Activated B cell treated with CpG ODN at 0.5 μM for 24 hours (primary cell): ENCODE results near the gene PDILT. TPM values are rescaled to one million over a fixed set of nuclear protein-coding genes. Genes with fewer than 3 reads are reported as not detected.

Experiments
- ATAC-seq: fragments of 200-7000 bp; cut with Tn5 transposase; one replicate; pipeline ENCODE4 v1.10.0; 2021; ENCODE audit warnings: low read depth, mild to moderate bottlenecking, moderate library complexity
- CTCF ChIA-PET: fragments of 350-600 bp; sonication (Branson Sonifier 250); formaldehyde crosslinking; loops from one replicate; lab custom pipeline; 2021; ENCODE audit warnings: antibody characterized with exemption; lab: Charles Lee
- POLR2A ChIA-PET: fragments of 350-600 bp; sonication (Branson Sonifier 250); formaldehyde crosslinking; loops from one replicate; lab custom pipeline; 2021; ENCODE audit warnings: antibody characterized with exemption; lab: Charles Lee
- DNase-seq: peaks from one replicate; pipeline ENCODE4 v3.0.0; 2022
- H3K27ac Mint-ChIP-seq: one replicate; pipeline ENCODE4 v1.8.0; 2020; ENCODE audit warnings: mixed read lengths
- H3K27me3 Mint-ChIP-seq: one replicate; pipeline ENCODE4 v1.8.0; 2021; ENCODE audit warnings: mixed read lengths
- H3K36me3 Mint-ChIP-seq: one replicate; pipeline ENCODE4 v1.8.0; 2021; ENCODE audit warnings: low read depth, mixed read lengths
- H3K4me1 Mint-ChIP-seq: one replicate; pipeline ENCODE4 v1.8.0; 2021; ENCODE audit warnings: mixed read lengths
- H3K4me3 Mint-ChIP-seq: one replicate; pipeline ENCODE4 v1.8.0; 2020; ENCODE audit warnings: mild to moderate bottlenecking, mixed read lengths
- H3K9me3 Mint-ChIP-seq: one replicate; pipeline ENCODE4 v1.8.0; 2020; ENCODE audit warnings: mixed read lengths
- CTCF ChIP-seq: fragments of 200-600 bp; IDR thresholded peaks from one replicate; pipeline ENCODE4 v1.8.0; 2022; ENCODE audit warnings: antibody characterized with exemption, mild to moderate bottlenecking
- intact Hi-C: fragments of 100-400 bp; cut with micrococcal nuclease; formaldehyde crosslinking; loops from one replicate; pipeline ENCODE4 v1.15.1; 2024
- total RNA-seq: library from RNA; stranded (reverse); gene quantifications from 2 replicates; pipeline ENCODE4 v1.2.3, GENCODE V29; 2022

PDILT gene
- total RNA-seq, 1 donor from 2014 or later: not detected

DNA sequence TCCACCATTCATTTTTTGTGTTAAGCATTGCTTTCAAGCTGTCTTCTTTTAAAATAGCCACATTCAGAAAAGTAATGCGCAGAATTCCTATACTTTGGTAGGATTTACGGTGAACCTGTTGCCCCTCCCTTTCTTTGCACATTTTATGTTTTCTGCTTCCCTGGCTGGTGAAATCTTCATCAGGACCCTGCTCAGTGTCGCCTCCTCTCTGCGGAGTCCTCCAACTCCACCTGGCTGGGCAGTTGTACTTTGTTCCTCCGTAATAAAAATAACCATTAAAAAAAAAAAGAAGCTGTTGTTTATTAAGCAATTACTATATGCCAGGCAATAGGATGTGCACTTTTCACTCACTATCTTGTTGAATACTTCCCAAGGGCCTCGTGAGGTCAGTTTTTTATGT is 54.9 kb downstream of the PDILT start:
- ChIA-PET POLR2A (no interaction called here), CTCF (no interaction called here)
- intact Hi-C loops: no loop called here
- no peak overlapping the region for H3K27ac Mint-ChIP-seq
- no peak for ATAC-seq
- H3K9me3 Mint-ChIP-seq: peaks cover 3% of the 10 kb centered on the region
- H3K4me1 Mint-ChIP-seq: no peaks in the 10 kb centered on the region
- no peak for TF ChIP-seq CTCF
- no peaks in the 10 kb centered on the region for H3K36me3 Mint-ChIP-seq
- DNase-seq: no peak
- no peak overlapping the region for H3K4me3 Mint-ChIP-seq
- peaks cover 9% of the 10 kb centered on the region for H3K27me3 Mint-ChIP-seq

GRCh38 chr16:20348365-20349185 is 56.0 kb downstream of the PDILT start:
- ChIA-PET CTCF (no interaction called here), POLR2A (no interaction called here)
- Mint-ChIP-seq H3K27ac (no peak overlapping the region), H3K4me3 (no peak overlapping the region), H3K36me3 (no peaks in the 10 kb centered on the region), H3K9me3 (peaks cover 3% of the 10 kb centered on the region), H3K4me1 (no peaks in the 10 kb centered on the region), H3K27me3 (peaks cover 7% of the 10 kb centered on the region)
- no peak for ATAC-seq
- no peak for DNase-seq
- TF ChIP-seq CTCF: no peak
- intact Hi-C loops: no loop called here

GRCh38 chr16:20347666-20348364 is 56.7 kb downstream of the PDILT start:
- CTCF ChIA-PET: no interaction called here
- TF ChIP-seq CTCF: no peak
- Mint-ChIP-seq H3K27me3 (peaks cover 7% of the 10 kb centered on the region), H3K4me3 (no peak overlapping the region), H3K27ac (no peak overlapping the region), H3K36me3 (no peaks in the 10 kb centered on the region), H3K9me3 (no peaks in the 10 kb centered on the region), H3K4me1 (no peaks in the 10 kb centered on the region)
- no peak for DNase-seq
- no peak for ATAC-seq
- POLR2A ChIA-PET: no interaction called here
- intact Hi-C loops: no loop called here

- H3K27ac Mint-ChIP-seq: no peak overlapping the region
- POLR2A ChIA-PET: no interaction called here
- H3K4me3 Mint-ChIP-seq: no peak overlapping the region
- no peaks in the 10 kb centered on the region for H3K36me3 Mint-ChIP-seq
- peaks cover 4% of the 10 kb centered on the region for H3K27me3 Mint-ChIP-seq
- no peak for TF ChIP-seq CTCF
- ATAC-seq (no peak), DNase-seq (no peak)
- no peaks in the 10 kb centered on the region for H3K9me3 Mint-ChIP-seq
- CTCF ChIA-PET: no interaction called here
- no peaks in the 10 kb centered on the region for H3K4me1 Mint-ChIP-seq
- intact Hi-C loops: no loop called here
These were observed 59.9 kb downstream of the PDILT start for GRCh38 chr16:20344611-20345010.

GRCh38 chr16:20339744-20340143 is 64.8 kb downstream of the PDILT start:
- H3K27ac Mint-ChIP-seq: no peak overlapping the region
- ChIA-PET POLR2A (no interaction called here), CTCF (no interaction called here)
- no peak for TF ChIP-seq CTCF
- no peak overlapping the region for H3K4me3 Mint-ChIP-seq
- DNase-seq (no peak), ATAC-seq (no peak)
- H3K27me3 Mint-ChIP-seq: no peaks in the 10 kb centered on the region
- H3K9me3 Mint-ChIP-seq: no peaks in the 10 kb centered on the region
- intact Hi-C loops: no loop called here
- no peaks in the 10 kb centered on the region for H3K4me1 Mint-ChIP-seq
- no peaks in the 10 kb centered on the region for H3K36me3 Mint-ChIP-seq
